Endothelial cell of umbilical vein (primary cell): ENCODE results near the gene S100A16. TPM values are rescaled to one million over a fixed set of nuclear protein-coding genes. Genes with fewer than 3 reads are reported as not detected.

Experiments
- BruUV-seq: library from RNA; stranded (reverse); fragments of 400-500 nt; replicated peaks from 2 replicates; lab custom pipeline; 2021; lab: Mats Ljungman, UMichigan
- CTCF ChIA-PET: fragments of 300-600, 350-600 bp; sonication (Branson Sonifier 250); formaldehyde crosslinking; loops from one replicate; lab custom pipeline; 2021; ENCODE audit warnings: antibody characterized with exemption, inconsistent platforms; lab: Charles Lee
- POLR2A ChIA-PET: fragments of 300-600, 350-600 bp; sonication (Branson Sonifier 250); formaldehyde crosslinking; loops from one replicate; lab custom pipeline; 2021; ENCODE audit warnings: antibody characterized with exemption, inconsistent platforms; lab: Charles Lee
- DNase-seq: peaks from one replicate; pipeline ENCODE4 v3.0.0-alpha.2; 2011; ENCODE audit warnings: low read depth, low spot score
- FAIRE-seq: peaks from 2 replicates; lab custom pipeline; 2011; peaks lifted over from hg19 to GRCh38; lab: Jason Lieb, UNC
- H2AFZ ChIP-seq: 2 replicates; pipeline ENCODE4 v1.6.0; 2012; ENCODE audit warnings: low read depth, low read length, control low read depth, inconsistent platforms
- H3K27ac ChIP-seq: 2 replicates; pipeline ENCODE4 v1.5.1; 2011; ENCODE audit warnings: low read depth, mild to moderate bottlenecking, control low read depth, low read length, moderate library complexity; ENCODE audit not compliant: insufficient read depth
- H3K27me3 ChIP-seq, 2 experiments: 2 replicates each; pipeline versions ENCODE4 v1.6.0 to v1.6.1; 2011; ENCODE audit warnings: low read length in 2 of 2, mixed read lengths in 1 of 2; ENCODE audit not compliant: control insufficient read depth in 2 of 2, insufficient read depth in 2 of 2
- H3K36me3 ChIP-seq, 2 experiments: 2 replicates in 1 of 2; 3 replicates in 1 of 2; pipeline ENCODE4 v1.5.1; 2011; ENCODE audit warnings: low read length in 2 of 2, mild to moderate bottlenecking in 1 of 2, moderate library complexity in 1 of 2; ENCODE audit not compliant: control insufficient read depth in 2 of 2, insufficient read depth in 2 of 2; ENCODE audit errors: extremely low read depth in 1 of 2
- H3K4me1 ChIP-seq: 3 replicates; pipeline ENCODE4 v1.5.1; 2011; ENCODE audit warnings: mild to moderate bottlenecking, low read length; ENCODE audit not compliant: control insufficient read depth, insufficient read depth; ENCODE audit errors: extremely low read depth
- H3K4me2 ChIP-seq: 2 replicates; pipeline ENCODE4 v1.6.1; 2011; ENCODE audit warnings: low read length, control low read depth, mixed read lengths; ENCODE audit not compliant: insufficient read depth
- H3K4me3 ChIP-seq, 3 experiments: fragments of 200-600 bp in 1 of 3; sonication (generic), shearing (Covaris generic) in 1 of 3; replicated peaks in 1 of 3; 2 replicates each; pipeline ENCODE4 v1.5.1; 2011 to 2016; ENCODE audit warnings: control low read depth in 3 of 3, low read length in 3 of 3, mild to moderate bottlenecking in 2 of 3, inconsistent platforms in 1 of 3, low read depth in 1 of 3, moderate library complexity in 1 of 3; ENCODE audit not compliant: insufficient read depth in 1 of 3
- H3K79me2 ChIP-seq: 2 replicates; pipeline ENCODE4 v1.6.0; 2012; ENCODE audit warnings: low read length, inconsistent platforms; ENCODE audit not compliant: control insufficient read depth, insufficient read depth
- H3K9ac ChIP-seq: replicated peaks from 2 replicates; pipeline ENCODE3; 2011; ENCODE audit warnings: low read length, control low read depth; ENCODE audit not compliant: insufficient read depth; ENCODE audit errors: extremely low read depth
- H3K9me1 ChIP-seq: replicated peaks from 3 replicates; pipeline ENCODE4 v1.6.0; 2011; ENCODE audit warnings: mild to moderate bottlenecking, low read length; ENCODE audit not compliant: control insufficient read depth, insufficient read depth; ENCODE audit errors: extremely low read depth
- H3K9me3 ChIP-seq: replicated peaks from 2 replicates; pipeline ENCODE4 v1.5.1; 2012; ENCODE audit warnings: low read length, inconsistent platforms; ENCODE audit not compliant: control insufficient read depth, insufficient read depth
- H4K20me1 ChIP-seq: replicated peaks from 2 replicates; pipeline ENCODE3; 2011; ENCODE audit warnings: mild to moderate bottlenecking, low read length; ENCODE audit not compliant: control insufficient read depth, insufficient read depth; ENCODE audit errors: extremely low read depth
- CTCF ChIP-seq, 2 donors: IDR thresholded peaks; 1 replicate in 1 of 2; 2 replicates in 1 of 2; pipeline ENCODE4 v1.5.1; 2011; ENCODE audit warnings: low read length in 2 of 2, mild to moderate bottlenecking in 2 of 2, moderate library complexity in 2 of 2, control low read depth in 1 of 2, inconsistent platforms in 1 of 2, low read depth in 1 of 2; ENCODE audit not compliant: insufficient read depth in 1 of 2; ENCODE audit errors: extremely low read depth in 1 of 2
- EZH2 ChIP-seq: IDR thresholded peaks from 2 replicates; pipeline ENCODE4 v1.6.1; 2012; ENCODE audit warnings: borderline replicate concordance, low read depth, mild to moderate bottlenecking, moderate library complexity, low read length, inconsistent platforms; ENCODE audit not compliant: severe bottlenecking
- FOS ChIP-seq: IDR thresholded peaks from 2 replicates; pipeline ENCODE4 v1.6.1; 2011; ENCODE audit warnings: mild to moderate bottlenecking, low read length, moderate library complexity, borderline replicate concordance; ENCODE audit not compliant: insufficient read depth
- GATA2 ChIP-seq: IDR thresholded peaks from 2 replicates; pipeline ENCODE4 v1.7.0; 2011; ENCODE audit warnings: low read depth, mild to moderate bottlenecking, moderate library complexity, mixed read lengths, low read length; ENCODE audit not compliant: insufficient read length, insufficient read depth
- JUN ChIP-seq: IDR thresholded peaks from 2 replicates; pipeline ENCODE4 v1.6.1; 2011; ENCODE audit warnings: borderline replicate concordance, low read depth; ENCODE audit not compliant: insufficient read length, insufficient read depth
- MAX ChIP-seq: IDR thresholded peaks from 2 replicates; pipeline ENCODE4 v1.6.1; 2011; ENCODE audit not compliant: insufficient read depth, insufficient read length
- MYC ChIP-seq: IDR thresholded peaks from one replicate; pipeline ENCODE4 v1.6.1; 2011; ENCODE audit warnings: mild to moderate bottlenecking, low read depth, low read length
- POLR2A ChIP-seq: IDR thresholded peaks from 2 replicates; pipeline ENCODE4 v1.6.1; 2012; ENCODE audit warnings: low read depth, mild to moderate bottlenecking, control low read depth, low read length
- POLR2AphosphoS5 ChIP-seq: IDR thresholded peaks from 2 replicates; pipeline ENCODE4 v1.6.1; 2012; ENCODE audit warnings: low read depth, mild to moderate bottlenecking, control low read depth, low read length, moderate library complexity; ENCODE audit not compliant: insufficient read depth
- dilution Hi-C: fragments of 300-500 bp; cut with MboI; formaldehyde crosslinking; loops from one replicate; pipeline ENCODE4 v1.15.0; 2019; ENCODE audit warnings: low sequenced_read_pairs; ENCODE audit not compliant: extremely low pct_ligation_motif_present
- intact Hi-C: fragments of 100-400 bp; cut with micrococcal nuclease; formaldehyde crosslinking; loops from one replicate; pipeline ENCODE4 v1.10.0; 2022
- polyA plus RNA-seq, 4 experiments: library from polyadenylated mRNA; depleted of rRNA in 3 of 4; stranded (reverse) in 3 of 4; unstranded in 1 of 4; fragments of >200 nt; gene quantifications; 2 replicates each; pipeline versions ENCODE4 v1.2.1 to v1.2.3, GENCODE V29; 2011 to 2012; ENCODE audit warnings: missing spikeins in 1 of 4
- total RNA-seq: library from RNA; stranded (reverse); gene quantifications from 2 replicates; pipeline ENCODE4 v1.2.3, GENCODE V29; 2021

S100A16 gene
- total and polyA plus RNA-seq, 2 donors (not counting 3 experiments of a cell fraction or from before 2014, with no cell fraction given): 701 to 1,770 TPM

- peaks cover 8% of the 10 kb centered on the region for H3K4me1 ChIP-seq
- no peak overlapping the region for H3K9ac ChIP-seq
- CTCF ChIA-PET: interaction anchor here (1.7 to 2.7 kb wide), 4 partner anchors 8 to 141 kb away, joined by 3 to 9 read pairs (median 6); partner anchors contain the start of genes CHTOP and S100A13
- dilution Hi-C loops (no loop called here), intact Hi-C loops (no loop called here)
- H3K79me2 ChIP-seq: no peaks in the 10 kb centered on the region
- no peak overlapping the region for H2AFZ ChIP-seq
- POLR2A ChIA-PET: no interaction called here
- H3K4me3 ChIP-seq: no peak overlapping the region
- TF ChIP-seq EZH2 (no peak), POLR2AphosphoS5 (no peak), POLR2A (no peak), MAX (no peak), GATA2 (no peak), FOS (no peak), MYC (no peak), CTCF (IDR thresholded peaks at IDR 0.05; ENCODE audit: extremely low read depth in 1 of 2, insufficient read depth in 1 of 2, low read depth in 1 of 2, low read length in 2 of 2) (no peak), JUN (no peak)
- no peaks in the 10 kb centered on the region for H3K36me3 ChIP-seq
- no TSS peak for BruUV-seq
- no peak overlapping the region for H3K27ac ChIP-seq
- H4K20me1 ChIP-seq: no peaks in the 10 kb centered on the region
- H3K27me3 ChIP-seq: no peaks in the 10 kb centered on the region
- H3K9me1 ChIP-seq: no peaks in the 10 kb centered on the region
- no peak overlapping the region for H3K4me2 ChIP-seq
- FAIRE-seq (no peak), DNase-seq (no peak)
- H3K9me3 ChIP-seq: no peaks in the 10 kb centered on the region
Measured at GRCh38 chr1:153651771-153652170, 38.8 kb upstream of the S100A16 start.
